ENCODE measurements around the gene TST.

The TST gene

DNA sequence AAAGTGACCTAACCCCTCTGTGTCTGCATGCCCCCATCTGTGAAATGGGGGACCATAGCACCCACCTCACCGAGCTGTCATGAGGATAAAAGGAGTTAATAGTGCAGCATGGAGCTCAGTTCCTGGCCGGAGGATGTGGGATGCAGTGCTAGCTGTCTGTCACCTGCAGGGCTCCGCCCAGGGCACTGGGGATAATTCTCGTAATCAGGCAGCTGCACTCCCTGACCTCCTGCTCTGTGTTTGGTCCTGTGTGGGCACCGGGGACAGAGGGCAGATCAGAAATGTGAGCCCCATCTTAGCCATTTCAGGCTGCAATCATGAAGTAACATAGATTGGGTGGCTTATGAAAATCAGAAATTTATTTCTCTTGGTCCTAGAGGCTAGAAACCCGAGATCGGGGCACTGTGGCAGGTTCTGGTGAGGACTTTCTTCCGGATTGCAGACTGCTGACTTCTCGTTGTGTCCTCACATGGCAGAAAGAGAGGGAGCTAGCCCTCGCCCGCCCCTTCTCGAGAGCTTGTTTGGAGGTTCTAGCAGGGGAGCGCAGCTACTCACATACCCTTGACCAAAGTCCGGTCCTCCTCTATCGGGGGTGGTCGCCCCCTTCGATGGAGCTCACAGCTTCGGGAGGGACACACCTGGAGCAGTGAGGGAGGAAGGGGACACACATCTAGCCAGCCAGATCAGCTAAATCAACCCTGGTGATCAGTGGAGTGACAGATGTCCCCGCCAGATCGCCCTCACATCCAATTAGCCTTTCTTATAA is 35.5 kb upstream of the TST start:
- intact Hi-C loops (cut with DNase I): no loop called here
- peak in 2 of 10 donors; percentile 67 to 75 for DNase-seq

DNA sequence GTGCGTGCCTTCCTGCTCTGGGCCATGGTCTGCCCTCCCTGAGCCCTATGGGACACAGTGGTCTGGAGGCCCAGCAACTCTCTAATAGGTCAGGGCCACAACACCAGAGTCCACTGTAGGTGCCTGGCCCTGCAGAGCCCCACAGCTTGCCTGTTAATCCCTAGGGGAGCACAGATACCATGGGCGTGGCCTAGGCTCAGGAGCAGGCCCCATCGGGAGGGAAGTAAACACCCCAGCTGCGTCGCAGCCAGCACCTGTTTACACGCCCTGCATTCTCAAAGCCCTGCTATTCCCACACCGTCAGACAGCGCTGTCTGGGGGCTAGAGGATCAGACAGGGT is 34.8 kb upstream of the TST start:
- intact Hi-C loops (cut with DNase I): no loop called here
- peak in 2 of 10 donors; percentile 42 to 74 for DNase-seq

DNA sequence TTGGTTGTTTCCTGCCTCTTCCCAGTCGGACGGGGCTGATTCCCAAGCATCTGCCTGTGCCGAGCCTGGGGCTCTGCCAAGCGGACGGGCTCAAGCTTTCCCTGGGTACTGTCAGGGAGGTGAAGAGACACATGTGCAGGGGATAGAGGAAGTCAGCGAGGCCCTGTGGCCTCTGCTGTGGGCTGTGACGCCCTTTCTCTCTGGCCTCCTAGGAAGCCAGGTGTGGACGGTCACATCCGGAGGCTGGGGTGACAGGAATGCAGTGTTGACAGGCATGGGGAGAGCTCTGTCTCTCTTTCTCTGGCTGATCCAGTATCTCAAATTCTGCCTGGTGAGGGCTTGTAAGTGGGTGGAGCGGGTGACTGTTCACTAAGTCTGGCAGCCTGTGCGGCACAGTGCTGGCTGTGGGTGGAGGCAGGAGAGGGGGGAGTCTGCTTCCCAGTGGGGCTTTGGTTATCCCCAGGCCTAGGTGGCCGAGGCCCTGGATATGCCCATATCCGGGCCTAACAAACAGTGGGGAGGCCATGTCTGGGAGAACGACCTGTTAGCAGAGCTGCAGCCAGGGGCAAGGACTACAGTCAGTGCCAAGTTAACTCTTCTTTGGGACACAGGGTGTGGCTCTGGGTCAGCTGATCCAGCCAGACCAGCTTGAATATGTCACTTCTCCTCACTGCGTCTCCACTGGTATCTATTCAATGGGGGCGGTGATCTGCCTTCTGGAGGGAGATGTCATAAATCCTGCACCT is 34.2 kb upstream of the TST start:
- intact Hi-C loops (cut with DNase I): no loop called here
- peak in 8 of 10 donors; percentile 37 to 93 (median 59) for DNase-seq

DNA sequence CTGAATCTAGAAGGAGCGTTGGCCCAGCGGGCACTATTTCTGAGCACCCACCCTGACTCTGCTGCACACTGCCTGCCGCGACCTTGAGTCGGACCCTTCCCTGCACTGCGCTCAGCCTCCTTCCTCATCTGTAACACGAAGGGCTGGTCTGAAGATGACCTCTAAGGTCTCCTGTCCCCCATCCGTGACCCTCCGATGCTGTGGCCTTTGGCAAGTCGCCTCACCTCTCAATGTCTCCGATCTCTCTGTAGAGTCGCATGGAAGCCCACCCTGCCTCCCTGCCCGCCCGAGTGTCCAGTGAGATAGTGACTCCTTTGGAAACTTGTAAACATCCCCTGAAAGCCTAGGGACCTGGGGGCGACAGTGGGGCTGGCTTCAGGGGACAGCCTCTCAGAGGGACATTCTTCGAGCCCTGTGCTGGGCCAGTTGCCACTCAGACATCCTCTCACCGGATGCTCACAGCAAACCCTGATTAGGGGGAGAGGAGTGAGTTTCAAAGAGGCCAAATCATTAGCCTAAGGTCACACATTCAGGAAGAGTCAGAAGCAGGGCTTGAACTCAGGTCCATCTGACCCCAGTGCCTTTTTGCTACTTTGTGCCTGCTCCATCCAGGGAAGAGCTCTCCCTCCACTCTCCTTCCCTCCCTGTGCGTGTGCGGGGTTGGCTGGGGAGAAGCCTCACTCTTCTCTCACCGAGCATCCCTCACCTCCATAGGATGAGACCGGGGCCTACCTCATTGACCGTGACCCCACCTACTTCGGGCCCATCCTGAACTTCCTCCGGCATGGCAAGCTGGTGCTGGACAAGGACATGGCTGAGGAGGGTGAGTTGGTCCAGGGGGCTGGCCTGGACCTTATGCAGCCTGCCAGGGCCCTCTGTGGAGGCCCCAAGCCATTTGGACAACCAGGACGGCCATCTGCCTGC is 33.4 kb upstream of the TST start:
- DNase-seq: peak in 2 of 10 donors; percentile 47 to 81
- intact Hi-C loops (cut with DNase I): no loop called here

DNA sequence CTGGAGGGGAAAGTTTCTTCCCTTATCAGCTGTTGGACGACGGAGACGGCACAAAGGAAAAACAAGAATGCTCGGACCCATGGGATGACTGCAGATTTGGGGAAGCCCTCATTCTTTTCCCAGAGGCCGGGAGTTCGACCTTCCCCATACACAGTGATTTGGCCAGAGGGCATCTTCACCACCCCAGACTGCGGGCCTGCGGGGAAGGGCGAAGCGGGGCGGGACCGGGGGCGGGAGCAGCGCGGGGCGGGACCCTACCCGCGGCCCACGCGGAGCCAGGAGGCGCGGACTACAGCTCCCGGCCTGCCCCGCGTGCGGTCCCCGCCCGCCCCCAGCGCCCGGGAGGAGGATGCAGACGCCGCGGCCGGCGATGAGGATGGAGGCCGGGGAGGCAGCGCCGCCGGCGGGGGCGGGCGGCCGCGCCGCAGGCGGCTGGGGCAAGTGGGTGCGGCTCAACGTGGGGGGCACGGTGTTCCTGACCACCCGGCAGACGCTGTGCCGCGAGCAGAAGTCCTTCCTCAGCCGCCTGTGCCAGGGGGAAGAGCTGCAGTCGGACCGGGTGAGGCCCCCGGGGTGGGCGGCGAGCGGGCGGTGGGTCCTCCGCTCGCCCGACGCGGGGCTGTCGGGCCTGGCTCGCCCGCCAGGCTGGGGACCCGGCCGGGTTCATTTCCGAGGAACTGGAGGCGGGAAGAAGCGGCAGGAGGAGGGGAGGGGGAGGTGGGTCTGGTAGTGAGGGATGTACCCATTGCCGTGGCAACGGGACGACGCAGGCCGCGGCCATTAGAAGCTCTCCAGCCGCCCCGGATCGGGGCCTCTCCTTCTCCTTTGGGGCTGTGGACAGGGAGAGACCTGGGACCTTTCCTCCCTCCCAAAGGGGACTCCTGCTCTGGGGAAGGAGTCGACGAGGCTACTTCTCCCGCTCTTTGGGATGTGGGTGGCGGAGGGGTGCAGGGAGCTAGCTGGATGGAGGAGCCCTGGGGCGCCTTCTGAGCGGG is 32.4 kb upstream of the TST start, which contains the start of gene KCTD17:
Gene KCTD17 (plus strand): TSS at position 352 of the 995 bp plus-strand sequence. CDS start 19 bp downstream, at position 371.
- intact Hi-C loops (cut with DNase I): no loop called here
- DNase-seq: peak; percentile 61 to 97 (median 78)

DNA sequence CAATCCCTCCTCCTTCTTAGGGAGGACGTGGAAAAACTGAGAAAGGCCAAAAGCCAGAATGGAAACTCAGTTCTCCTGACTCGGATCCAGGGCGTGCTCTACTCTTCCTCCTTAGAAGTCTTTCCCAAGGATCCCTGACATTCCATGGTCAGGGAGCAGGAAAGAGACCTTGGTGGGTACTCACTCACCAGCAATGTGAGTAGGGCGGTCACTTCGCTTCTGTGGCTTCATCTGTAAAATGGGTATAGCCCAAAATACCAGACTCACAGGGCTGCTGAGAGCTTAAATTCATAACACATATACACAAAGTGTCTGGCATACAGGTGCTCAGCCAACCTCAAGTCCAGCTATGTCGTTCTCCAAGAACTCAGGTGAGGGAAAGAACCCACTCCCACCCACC is 31.7 kb upstream of the TST start:
- DNase-seq: no peak
- intact Hi-C loops (cut with DNase I): no loop called here

DNA sequence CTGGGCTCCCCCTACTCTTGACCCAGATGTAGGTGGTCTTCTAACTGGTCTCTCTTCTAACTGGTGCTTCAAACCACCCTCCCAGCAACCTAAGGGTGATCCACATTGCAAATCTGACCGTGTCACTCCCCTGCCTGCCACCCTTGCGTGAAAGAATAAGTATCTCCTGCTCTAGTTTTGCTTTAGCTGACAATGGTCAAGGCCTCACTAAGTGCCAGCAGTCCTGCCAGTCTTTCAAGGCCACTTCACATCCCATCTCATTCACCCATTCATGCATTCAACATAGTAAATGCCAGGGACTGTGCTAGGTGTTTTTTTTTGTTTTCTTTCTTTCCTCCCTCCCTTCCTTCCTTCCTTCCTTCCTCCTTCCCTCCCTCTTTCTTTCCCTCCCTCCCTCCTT is 30.0 kb upstream of the TST start:
- no peak for DNase-seq
- intact Hi-C loops (cut with DNase I): no loop called here

DNA sequence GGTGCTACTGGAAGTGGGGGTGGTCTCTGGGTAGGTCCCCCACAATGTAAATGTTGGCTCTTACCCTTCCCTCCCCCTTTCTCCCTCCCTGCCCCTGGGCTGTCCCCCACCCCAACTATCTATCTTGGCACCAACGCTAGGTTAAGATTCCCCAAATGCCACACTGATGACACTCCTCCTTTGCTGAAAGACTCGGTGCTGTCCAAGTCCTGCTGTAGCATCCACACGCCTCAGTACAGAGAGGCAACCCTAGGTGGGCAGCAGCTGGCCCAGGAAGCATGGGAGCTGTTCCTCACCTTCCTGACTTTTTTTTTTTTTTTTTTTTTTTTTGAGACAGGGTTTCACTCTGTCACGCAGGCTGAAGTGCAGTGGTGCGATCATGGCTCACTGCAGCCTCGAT is 28.9 kb upstream of the TST start:
- DNase-seq: no peak
- intact Hi-C loops (cut with DNase I): no loop called here

DNA sequence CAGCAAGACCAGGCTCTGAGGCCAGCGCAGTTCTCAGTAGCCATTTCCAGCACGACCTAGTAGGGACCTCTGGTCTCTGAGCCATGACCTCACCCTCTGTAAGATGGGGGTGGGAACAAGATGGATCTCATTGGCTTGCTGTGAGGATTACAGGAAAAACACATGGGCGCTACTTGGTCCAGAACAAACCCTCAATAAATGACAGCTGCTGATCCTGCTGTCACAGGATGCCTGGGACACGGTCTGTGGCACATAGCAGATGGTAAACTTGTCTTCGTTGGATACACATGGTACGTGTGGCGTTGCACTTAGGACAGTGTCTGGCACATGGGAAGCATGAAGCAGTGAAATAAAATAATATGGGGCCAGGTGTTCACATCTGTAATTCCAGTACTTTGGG is 27.8 kb upstream of the TST start:
- DNase-seq: no peak
- intact Hi-C loops (cut with DNase I): no loop called here

DNA sequence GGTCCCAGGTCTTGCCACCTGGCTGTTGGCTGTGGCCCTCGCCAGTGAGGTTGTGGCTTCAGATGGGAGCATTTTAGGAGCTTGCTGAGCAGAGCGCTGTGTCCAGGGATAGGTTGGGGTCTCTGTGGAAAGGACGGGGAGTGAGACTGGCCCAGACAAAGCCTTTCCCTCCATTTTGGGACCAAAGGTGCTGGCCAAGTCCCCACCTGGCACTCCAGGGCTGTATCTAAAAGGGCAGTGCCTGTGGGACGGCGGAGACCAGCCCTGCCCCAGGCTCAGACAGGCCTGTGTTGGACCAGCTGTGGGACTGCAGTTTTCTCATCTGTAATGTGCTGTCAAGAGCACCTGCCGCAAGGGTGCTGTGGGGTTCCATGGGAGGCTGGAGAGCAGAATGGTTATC is 27.3 kb upstream of the TST start:
- DNase-seq: no peak
- intact Hi-C loops (cut with DNase I): no loop called here

DNA sequence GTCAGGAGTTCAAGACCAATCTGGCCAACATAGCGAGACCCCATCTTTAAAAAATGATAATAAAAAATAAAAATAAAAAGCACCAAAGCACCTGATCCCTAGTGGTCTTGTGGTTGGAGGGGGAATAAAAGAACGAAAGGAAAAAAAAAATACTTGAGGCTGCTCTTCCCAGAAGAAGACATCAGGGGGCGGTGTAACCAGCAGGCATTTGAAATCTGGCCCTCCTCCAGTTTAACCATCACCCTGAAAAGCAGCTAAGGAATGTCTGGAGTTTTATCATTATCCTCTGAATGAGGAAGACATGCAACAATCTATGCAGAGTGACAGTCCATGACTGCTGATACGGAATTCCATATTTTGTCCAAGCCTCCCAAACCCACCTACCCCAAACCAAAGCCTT is 26.7 kb upstream of the TST start:
- intact Hi-C loops (cut with DNase I): no loop called here
- DNase-seq: peak in 1 of 10 donors; percentile 68

DNA sequence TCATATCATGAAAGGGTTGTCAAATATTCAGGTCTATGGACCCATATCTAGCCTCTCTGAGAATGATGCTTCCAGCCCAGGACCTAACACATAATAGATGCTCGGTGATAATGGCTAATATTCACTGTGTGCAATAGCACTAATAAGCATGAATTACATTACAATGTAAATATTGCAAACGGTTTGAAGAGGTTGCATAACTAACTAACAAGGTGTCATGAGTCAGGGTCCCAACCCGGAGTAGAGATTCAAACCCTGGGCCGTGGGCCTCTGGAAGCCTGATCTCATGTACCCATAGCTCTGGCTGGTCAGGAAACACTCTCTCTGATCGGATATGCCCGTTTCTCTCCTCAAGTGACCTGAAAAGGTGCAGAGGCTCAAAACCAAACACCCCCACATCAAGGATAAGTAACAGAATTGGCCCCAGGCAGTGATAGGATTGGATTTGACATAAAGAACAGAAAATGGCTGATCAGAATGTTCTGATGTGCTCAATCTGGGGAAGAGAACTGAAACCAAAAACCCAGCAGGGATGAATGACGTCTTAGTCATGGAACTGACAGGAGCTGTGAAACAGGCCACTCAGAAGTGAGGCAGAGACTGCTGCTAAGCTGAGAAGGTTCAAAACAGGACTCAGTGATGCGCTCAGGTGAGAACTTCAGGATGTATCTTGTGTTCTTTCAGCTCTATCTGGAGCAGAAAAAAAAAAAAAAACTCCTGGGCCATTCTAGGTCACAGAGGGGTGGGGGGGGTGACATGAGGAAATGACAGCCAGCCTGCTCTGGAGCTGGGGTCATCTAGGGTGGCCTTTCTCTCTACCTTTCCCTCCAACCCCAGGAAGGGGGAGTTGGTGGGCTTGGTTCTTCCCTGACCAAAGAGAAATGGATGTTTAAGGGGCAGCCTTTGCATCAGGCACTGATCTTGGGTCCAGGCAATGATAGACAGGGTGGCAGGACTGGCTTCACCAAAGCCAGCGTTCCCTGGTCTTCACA is 25.7 kb upstream of the TST start:
- DNase-seq: peak in 1 of 10 donors; percentile 26
- intact Hi-C loops (cut with DNase I): no loop called here

DNA sequence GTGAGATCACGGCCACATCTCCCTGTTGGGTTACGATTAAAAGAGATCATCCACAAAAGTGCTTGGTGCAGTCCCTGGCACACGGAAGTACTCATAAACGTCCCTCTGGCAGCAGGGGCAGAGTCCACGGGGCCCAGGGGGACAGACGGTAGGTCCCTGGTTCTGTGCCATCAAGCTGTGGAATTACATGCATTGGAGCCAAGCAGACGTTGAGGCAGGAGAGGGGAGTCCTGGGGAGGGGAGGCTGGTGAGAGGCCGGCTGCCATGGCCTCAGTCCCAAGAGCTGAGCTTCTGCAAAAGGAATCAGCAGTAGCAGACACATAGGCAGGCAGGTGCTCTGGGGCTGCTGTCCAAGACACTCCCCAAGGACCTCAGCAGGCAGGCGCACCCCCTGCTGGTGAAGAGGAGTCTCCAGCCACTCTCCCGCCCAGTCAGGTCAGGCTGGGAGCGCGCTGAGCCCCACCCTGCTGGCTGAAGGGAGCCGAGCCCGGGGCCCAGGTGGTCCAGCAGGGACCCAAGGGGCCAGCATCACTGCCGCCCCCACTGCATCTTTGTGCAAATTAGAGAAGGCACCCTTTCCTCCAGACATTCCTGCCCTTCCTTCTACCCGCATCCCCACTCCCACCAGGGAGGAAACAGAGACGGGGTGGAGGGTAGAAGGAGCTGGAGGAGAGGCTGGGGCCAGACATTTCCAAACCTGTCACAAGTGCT is 24.7 kb upstream of the TST start:
- DNase-seq: peak in 1 of 10 donors; percentile 86
- intact Hi-C loops (cut with DNase I): no loop called here

DNA sequence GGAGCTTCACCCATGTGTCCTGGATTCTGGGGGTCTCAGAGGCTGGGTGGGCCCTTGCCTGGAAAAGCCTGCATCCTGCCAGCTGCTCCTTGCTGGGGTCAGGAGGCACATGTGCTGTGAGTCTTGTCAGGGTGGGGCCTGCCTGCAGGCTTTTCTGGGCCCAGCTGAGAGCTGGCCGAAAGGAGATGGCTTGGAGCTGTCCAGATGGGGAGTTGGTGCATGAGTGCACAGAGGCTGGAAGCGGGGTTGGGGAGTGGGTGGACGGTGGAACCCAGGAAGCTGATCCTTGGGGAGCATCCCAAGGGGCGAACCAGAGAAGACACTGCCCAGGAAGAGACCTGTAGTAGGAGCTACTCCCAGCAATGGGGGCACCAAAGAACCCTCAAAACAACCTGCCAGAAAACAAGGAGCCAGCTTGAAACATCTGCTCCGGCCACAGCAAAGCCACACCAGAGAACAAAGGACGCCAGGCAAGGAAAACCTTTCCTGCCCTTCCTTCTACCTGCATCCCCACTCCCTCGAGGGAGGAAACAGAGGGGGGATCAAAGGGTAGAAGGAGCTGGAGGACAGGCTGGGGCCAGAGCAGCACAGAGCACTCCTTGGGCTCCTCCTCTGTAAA is 24.1 kb upstream of the TST start:
- intact Hi-C loops (cut with DNase I): no loop called here
- DNase-seq: peak in 2 of 10 donors; percentile 44 to 58

DNA sequence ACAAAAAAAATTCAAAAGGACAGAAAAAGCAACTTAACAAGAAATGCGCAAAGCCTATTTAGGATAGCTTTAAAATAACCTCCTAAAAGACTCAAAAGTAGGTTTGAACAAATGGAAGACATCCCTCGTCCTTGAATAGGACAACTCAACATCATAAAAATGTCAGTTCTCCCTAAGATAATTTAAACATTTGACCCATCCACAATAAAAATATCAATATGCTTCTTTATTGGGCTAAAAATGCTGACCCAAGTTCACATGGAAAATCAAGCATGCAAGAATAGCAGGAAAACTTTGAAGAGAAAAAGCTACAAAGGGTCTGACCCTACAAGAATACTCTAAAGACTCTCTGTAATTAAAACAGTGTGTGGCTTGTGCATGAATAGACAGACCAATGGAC is 20.2 kb upstream of the TST start:
- no peak for DNase-seq
- intact Hi-C loops (cut with DNase I): no loop called here

DNA sequence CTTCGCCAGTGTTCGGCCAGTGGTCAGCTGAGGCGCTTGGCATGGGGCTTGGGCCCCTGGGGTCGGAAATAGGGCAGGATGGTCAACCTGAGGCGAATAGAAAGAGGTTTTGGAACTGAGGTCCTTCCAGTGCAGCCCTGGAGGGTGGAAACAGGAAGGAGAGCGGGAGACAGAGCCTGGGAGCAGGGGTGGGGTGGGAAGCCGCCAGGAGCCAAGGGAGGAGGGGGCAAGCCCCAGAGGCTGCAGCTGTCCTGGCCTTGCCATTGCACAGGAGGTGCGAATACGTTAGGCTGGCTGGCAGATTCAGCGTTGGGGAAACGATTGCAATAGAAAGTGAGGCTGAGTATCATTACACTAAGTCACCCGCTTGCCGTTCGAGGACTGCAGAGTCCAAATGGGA is 18.4 kb upstream of the TST start:
- DNase-seq: peak in 1 of 10 donors; percentile 56
- intact Hi-C loops (cut with DNase I): no loop called here

DNA sequence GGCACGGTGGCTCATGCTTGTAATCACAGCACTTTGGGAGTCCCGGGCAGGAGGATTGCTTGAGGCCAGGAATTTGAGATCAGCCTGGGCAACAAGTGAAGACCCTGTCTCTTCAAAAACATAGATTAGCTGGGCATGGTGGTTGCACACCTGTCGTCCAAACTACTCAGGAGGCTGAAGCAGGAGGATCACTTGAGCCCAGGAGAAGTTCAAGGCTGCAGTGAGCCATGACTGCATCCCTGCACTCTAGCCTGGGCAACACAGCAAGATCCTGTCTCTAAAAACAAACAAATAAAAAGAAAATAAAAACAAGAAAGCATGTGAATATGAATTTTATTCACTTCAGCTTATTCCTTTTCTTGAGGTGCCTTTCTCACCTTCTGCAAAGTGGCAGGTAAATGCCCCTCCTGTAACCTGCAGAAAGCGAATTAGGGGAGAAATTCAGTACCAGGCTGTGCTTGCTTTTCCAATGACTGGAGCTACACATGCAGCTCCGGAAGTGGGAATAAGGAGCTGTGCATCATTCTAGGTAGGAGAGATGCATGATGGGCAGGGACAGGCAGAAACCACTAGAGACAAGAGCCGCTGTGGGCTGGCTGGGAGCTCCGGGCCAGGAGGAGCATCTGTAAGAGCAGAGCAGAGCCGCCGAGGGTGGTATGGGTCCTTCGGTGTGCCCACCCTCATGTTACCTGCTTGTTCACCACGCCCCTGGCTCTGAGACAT is 17.6 kb upstream of the TST start:
- intact Hi-C loops (cut with DNase I): no loop called here

More for the DNA sequence above, 17.6 kb upstream of the TST start:
- peak in 1 of 10 donors; percentile 49 for DNase-seq
